HepG2 (cell line): ENCODE results near the gene MS4A7. TPM values are rescaled to one million over a fixed set of nuclear protein-coding genes. Genes with fewer than 3 reads are reported as not detected.

ENCODE experiments used
- ATAC-seq: fragments of 200-7000 bp; cut with Tn5 transposase; 3 replicates; pipeline ENCODE4 v1.9.1; 2020; ENCODE audit warnings: mild to moderate bottlenecking, moderate library complexity
- Bru-seq: library from RNA; stranded (reverse); fragments of 400-500 nt; gene quantifications from one replicate; lab custom pipeline; 2021; lab: Mats Ljungman, UMichigan
- BruChase-seq, 2 experiments: library from RNA; stranded (reverse); fragments of 400-500 nt; gene quantifications; one replicate each; lab custom pipeline; 2021; lab: Mats Ljungman, UMichigan
- BruUV-seq: library from RNA; stranded (reverse); fragments of 400-500 nt; replicated peaks from 2 replicates; lab custom pipeline; 2021; lab: Mats Ljungman, UMichigan
- CTCF ChIA-PET: fragments of 300-600 bp; formaldehyde crosslinking; extraction: SDS; loops from one replicate; lab custom pipeline; 2021; ENCODE audit warnings: low total read pairs, inconsistent platforms, low intra/inter-chr PET ratio; lab: Yijun Ruan, JAX
- POLR2A ChIA-PET: fragments of 350-600 bp; sonication (Branson Sonifier 250); formaldehyde crosslinking; loops from one replicate; lab custom pipeline; 2020; ENCODE audit warnings: antibody characterized with exemption, inconsistent platforms; lab: Yijun Ruan, JAX
- DNase-seq: peaks from one replicate; pipeline ENCODE4 v3.0.0-alpha.2; 2015; ENCODE audit warnings: low spot score
- FAIRE-seq: peaks from 3 replicates; lab custom pipeline; 2011; peaks lifted over from hg19 to GRCh38; lab: Jason Lieb, UNC
- H2AFZ ChIP-seq: one replicate; pipeline ENCODE4 v1.6.1; 2011; ENCODE audit warnings: low read length, inconsistent platforms
- H3K27ac ChIP-seq: fragments of 300-600 bp; 3 replicates; pipeline ENCODE4 v1.8.0; 2011; ENCODE audit warnings: mixed run types, mild to moderate bottlenecking, mixed read lengths, low read length, inconsistent platforms; ENCODE audit not compliant: insufficient read depth; ENCODE audit errors: extremely low read length
- H3K27me3 ChIP-seq, 2 experiments: fragments of 200-600 bp in 1 of 2; 2 replicates in 1 of 2; 3 replicates in 1 of 2; pipeline versions ENCODE4 v1.6.0 to v1.8.0; 2011; ENCODE audit warnings: low read length in 2 of 2, mild to moderate bottlenecking in 2 of 2, moderate library complexity in 2 of 2, inconsistent platforms in 1 of 2; ENCODE audit not compliant: insufficient read depth in 2 of 2, control insufficient read depth in 1 of 2
- H3K36me3 ChIP-seq, 2 experiments: fragments of 200-600 bp in 1 of 2; replicated peaks in 1 of 2; 2 replicates in 1 of 2; 3 replicates in 1 of 2; pipeline versions ENCODE4 v1.5.1 to v1.8.0; 2011; ENCODE audit warnings: low read length in 2 of 2, inconsistent platforms in 1 of 2; ENCODE audit not compliant: insufficient read depth in 2 of 2, control insufficient read depth in 1 of 2
- H3K4me1 ChIP-seq: 2 replicates; pipeline ENCODE4 v1.5.1; 2012; ENCODE audit warnings: low read length, inconsistent platforms; ENCODE audit not compliant: insufficient read depth
- H3K4me2 ChIP-seq: 2 replicates; pipeline ENCODE4 v1.6.0; 2011; ENCODE audit warnings: low read depth, low read length, inconsistent platforms
- H3K4me3 ChIP-seq, 3 experiments: fragments of 200-600 bp in 1 of 3; sonication (generic), shearing (Covaris generic) in 1 of 3; replicated peaks in 1 of 3; 2 replicates each; pipeline ENCODE4 v1.5.1; 2011 to 2016; ENCODE audit warnings: low read length in 3 of 3, inconsistent platforms in 2 of 3, low read depth in 2 of 3, mild to moderate bottlenecking in 2 of 3, control low read depth in 1 of 3, mixed read lengths in 1 of 3; ENCODE audit not compliant: insufficient read depth in 1 of 3
- H3K79me2 ChIP-seq: one replicate; pipeline ENCODE4 v1.6.1; 2011; ENCODE audit warnings: low read length, inconsistent platforms; ENCODE audit not compliant: insufficient read depth
- H3K9ac ChIP-seq: 2 replicates; pipeline ENCODE4 v1.6.0; 2011; ENCODE audit warnings: mild to moderate bottlenecking, low read depth, low read length, inconsistent platforms; ENCODE audit not compliant: insufficient read depth
- H3K9me3 ChIP-seq: 2 replicates; pipeline ENCODE4 v1.5.1; 2012; ENCODE audit warnings: mild to moderate bottlenecking, low read length
- H4K20me1 ChIP-seq: 2 replicates; pipeline ENCODE4 v1.6.0; 2011; ENCODE audit warnings: inconsistent platforms, mild to moderate bottlenecking, low read length, moderate library complexity; ENCODE audit not compliant: insufficient read depth
- CBX5 ChIP-seq: sonication (generic); formaldehyde crosslinking; IDR thresholded peaks from 2 replicates; pipeline ENCODE4 v1.4.0; 2020; ENCODE audit warnings: missing genetic modification reagents, borderline replicate concordance
- CHCHD3 ChIP-seq: sonication (generic); formaldehyde crosslinking; IDR thresholded peaks from 2 replicates; pipeline ENCODE4 v1.8.0; 2022; ENCODE audit warnings: mild to moderate bottlenecking, missing genetic modification reagents, moderate library complexity
- FOXP1 ChIP-seq, 2 experiments: fragments of 450-650 bp in 1 of 2; IDR thresholded peaks; 2 replicates each; pipeline ENCODE4 v1.6.1; 2017 to 2018; ENCODE audit warnings: antibody characterized with exemption in 1 of 2
- HOXA5 ChIP-seq: sonication (generic); formaldehyde crosslinking; IDR thresholded peaks from 2 replicates; pipeline ENCODE4 v1.4.0; 2020; ENCODE audit warnings: missing genetic modification reagents
- HOXA7 ChIP-seq: sonication (generic); formaldehyde crosslinking; IDR thresholded peaks from 2 replicates; pipeline ENCODE4 v1.8.1; 2022; ENCODE audit warnings: mild to moderate bottlenecking, missing genetic modification reagents, moderate library complexity
- KDM4B ChIP-seq: sonication (generic); formaldehyde crosslinking; IDR thresholded peaks from 2 replicates; pipeline ENCODE4 v1.4.0; 2020; ENCODE audit warnings: missing genetic modification reagents
- PAX8 ChIP-seq: sonication (generic); formaldehyde crosslinking; IDR thresholded peaks from 2 replicates; pipeline ENCODE4 v1.8.0; 2022; ENCODE audit warnings: mild to moderate bottlenecking, missing genetic modification reagents, borderline replicate concordance
- PHB2 ChIP-seq: fragments of 450-650 bp; IDR thresholded peaks from 2 replicates; pipeline ENCODE4 v1.6.1; 2018; ENCODE audit not compliant: partially characterized antibody
- RFX1 ChIP-seq: fragments of 450-650 bp; IDR thresholded peaks from 2 replicates; pipeline ENCODE4 v1.6.1; 2017
- SNAPC2 ChIP-seq: sonication (generic); formaldehyde crosslinking; IDR thresholded peaks from 2 replicates; pipeline ENCODE4 v1.8.1; 2022; ENCODE audit warnings: mild to moderate bottlenecking, missing genetic modification reagents
- SP4 ChIP-seq: sonication (generic); formaldehyde crosslinking; IDR thresholded peaks from 2 replicates; pipeline ENCODE4 v1.8.1; 2023; ENCODE audit warnings: mild to moderate bottlenecking, missing genetic modification reagents
- ZEB1 ChIP-seq: IDR thresholded peaks from 2 replicates; pipeline ENCODE4 v1.6.1; 2012; ENCODE audit warnings: mild to moderate bottlenecking, low read depth, inconsistent platforms; ENCODE audit not compliant: insufficient replicate concordance
- WGBS: methylation state at CpG from one replicate; pipeline ENCODE4 v1.1.6; 2017; ENCODE audit warnings: low lambda C conversion rate; 5-methylcytosine and 5-hydroxymethylcytosine counted together
- in situ Hi-C: cut with HindIII; loops from 2 replicates; pipeline ENCODE4 v1.10.0; 2017; ENCODE audit warnings: low pct_unique_long_range_greater_than_20kb; ENCODE audit not compliant: extremely low pct_ligation_motif_present
- intact Hi-C: fragments of 100-400 bp; cut with micrococcal nuclease; formaldehyde crosslinking; loops from one replicate; pipeline ENCODE4 v1.10.0; 2022; ENCODE audit not compliant: unreplicated experiment
- long read RNA-seq, 2 experiments: library from RNA in 1 of 2; library from polyadenylated mRNA in 1 of 2; stranded (forward) in 1 of 2; unstranded in 1 of 2; transcript quantifications; one replicate each; pipeline ENCODE4 v2.0.0, GENCODE V29; 2019 to 2022
- polyA minus RNA-seq, 3 experiments: library from RNA; depleted of rRNA, polyadenylated mRNA; stranded (reverse); fragments of >200 nt; gene quantifications; 2 replicates each; pipeline ENCODE4 v1.2.3, GENCODE V29; 2011; ENCODE audit warnings: low replicate concordance in 1 of 3
- polyA plus RNA-seq, 8 experiments: library from polyadenylated mRNA; depleted of rRNA in 3 of 8; stranded (reverse) in 7 of 8; unstranded in 1 of 8; fragments of >200 nt; fragmentation: Illumina TruSeq in 4 of 8; extraction: Trizol in 4 of 8; gene quantifications; 2 replicates each; pipeline versions ENCODE4 v1.2.1 to v1.2.3, GENCODE V29; 2011 to 2016; ENCODE audit warnings: low read depth in 4 of 8, missing spikeins in 1 of 8, mixed read lengths in 1 of 8; ENCODE audit not compliant: insufficient read depth in 1 of 8
- total RNA-seq, 5 experiments: library from RNA; depleted of rRNA; stranded (reverse); fragments of >200 nt; fragmentation: Illumina TruSeq; extraction: Trizol; gene quantifications; 2 replicates each; pipeline ENCODE4 v1.2.3, GENCODE V29; 2016; ENCODE audit warnings: low read depth in 1 of 5
- TF ChIP-seq, protein P1 (sequence below): sonication (generic); formaldehyde crosslinking; conservative IDR thresholded peaks from 2 replicates; pipeline ENCODE4 v1.4.0; 2020; ENCODE audit warnings: missing genetic modification reagents
- TF ChIP-seq, protein P2 (sequence below): sonication (generic); formaldehyde crosslinking; IDR thresholded peaks from 2 replicates; pipeline ENCODE4 v1.5.0; 2020; ENCODE audit warnings: missing genetic modification reagents

The MS4A7 gene, protein sequence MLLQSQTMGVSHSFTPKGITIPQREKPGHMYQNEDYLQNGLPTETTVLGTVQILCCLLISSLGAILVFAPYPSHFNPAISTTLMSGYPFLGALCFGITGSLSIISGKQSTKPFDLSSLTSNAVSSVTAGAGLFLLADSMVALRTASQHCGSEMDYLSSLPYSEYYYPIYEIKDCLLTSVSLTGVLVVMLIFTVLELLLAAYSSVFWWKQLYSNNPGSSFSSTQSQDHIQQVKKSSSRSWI
- total RNA-seq (2016; rRNA removed; fragmentation: Illumina TruSeq; extraction: Trizol) (not detected in 2 replicates), polyA plus RNA-seq (2011; rRNA removed) (not detected in 2 replicates), polyA minus RNA-seq (2011; rRNA and poly(A)+ RNA removed; ENCODE audit: low replicate concordance) (not detected in 2 replicates), Bru-seq, nascent RNA (not detected), BruChase-seq, experiment 1, labeled RNA remaining after a 6-hour chase (not detected), BruChase-seq, experiment 2, labeled RNA remaining after a 2-hour chase (not detected)
- not detected in 2 replicates for total RNA-seq (2016; cell fraction: cytosol; rRNA removed; fragmentation: Illumina TruSeq; extraction: Trizol; ENCODE audit: low read depth)
- total RNA-seq (2016; cell fraction: insoluble cytoplasmic fraction; rRNA removed; fragmentation: Illumina TruSeq; extraction: Trizol), result not detected in 2 replicates
- not detected in 2 replicates for total RNA-seq (2016; cell fraction: membrane; rRNA removed; fragmentation: Illumina TruSeq; extraction: Trizol)
- total RNA-seq (2016; cell fraction: nucleus; rRNA removed; fragmentation: Illumina TruSeq; extraction: Trizol), result not detected in 2 replicates
- polyA plus RNA-seq (2011; cell fraction: cytosol; rRNA removed), result not detected in 2 replicates
- polyA plus RNA-seq (2011; cell fraction: nucleus; rRNA removed), result not detected in 2 replicates
- not detected in 2 replicates for polyA plus RNA-seq (2012)
- polyA plus RNA-seq (2016; cell fraction: cytosol; fragmentation: Illumina TruSeq; extraction: Trizol; ENCODE audit: low read depth), result not detected in 2 replicates
- not detected in 2 replicates for polyA plus RNA-seq (2016; cell fraction: insoluble cytoplasmic fraction; fragmentation: Illumina TruSeq; extraction: Trizol; ENCODE audit: low read depth)
- not detected in 2 replicates for polyA plus RNA-seq (2016; cell fraction: membrane; fragmentation: Illumina TruSeq; extraction: Trizol; ENCODE audit: low read depth)
- polyA plus RNA-seq (2016; cell fraction: nucleus; fragmentation: Illumina TruSeq; extraction: Trizol; ENCODE audit: insufficient read depth, low read depth), result not detected in 2 replicates
- not detected in 2 replicates for polyA minus RNA-seq (2011; cell fraction: cytosol; rRNA and poly(A)+ RNA removed)
- polyA minus RNA-seq (2011; cell fraction: nucleus; rRNA and poly(A)+ RNA removed), result not detected in 2 replicates
- long read RNA-seq, experiment 1, result 0 reads
- long read RNA-seq, experiment 2, result 0 reads

DNA sequence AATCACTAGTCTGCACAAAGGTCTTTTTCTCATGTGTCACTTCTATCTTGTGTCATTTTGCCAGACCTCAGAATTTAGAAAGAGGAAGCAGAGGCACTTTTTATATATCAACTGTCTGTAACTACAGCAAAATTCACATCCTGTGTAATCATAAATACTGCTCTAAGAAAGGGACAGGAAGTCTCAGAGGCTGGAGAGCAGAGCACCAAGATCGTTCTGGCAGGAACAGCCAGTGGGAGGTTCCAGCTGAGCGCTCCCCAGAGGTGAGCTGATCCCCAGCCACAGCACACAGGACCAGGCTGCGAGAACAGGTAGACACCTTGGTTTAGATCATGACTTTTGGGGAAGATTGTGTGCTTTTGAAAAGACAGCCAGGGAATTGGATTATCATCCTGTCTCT lies at the start of gene MS4A7:
Gene MS4A7 (plus strand): TSS at position 179 of the 400 bp plus-strand sequence. CDS start 4,610 bp downstream, outside the sequence.
- TF ChIP-seq HOXA7 (CRISPR knock-in tag) (no peak), SP4 (CRISPR knock-in tag) (no peak), SNAPC2 (CRISPR knock-in tag) (no peak), FOXP1 (IDR thresholded peaks at IDR 0.05) (no peak), FOXP1 (CRISPR knock-in tag; IDR thresholded peaks at IDR 0.05) (no peak), HOXA5 (CRISPR knock-in tag) (no peak), ZEB1 (no peak), KDM4B (CRISPR knock-in tag) (no peak), PHB2 (no peak), CBX5 (CRISPR knock-in tag) (no peak), RFX1 (no peak), PAX8 (CRISPR knock-in tag) (no peak), CHCHD3 (CRISPR knock-in tag) (no peak)
- TF ChIP-seq, protein P1, sequence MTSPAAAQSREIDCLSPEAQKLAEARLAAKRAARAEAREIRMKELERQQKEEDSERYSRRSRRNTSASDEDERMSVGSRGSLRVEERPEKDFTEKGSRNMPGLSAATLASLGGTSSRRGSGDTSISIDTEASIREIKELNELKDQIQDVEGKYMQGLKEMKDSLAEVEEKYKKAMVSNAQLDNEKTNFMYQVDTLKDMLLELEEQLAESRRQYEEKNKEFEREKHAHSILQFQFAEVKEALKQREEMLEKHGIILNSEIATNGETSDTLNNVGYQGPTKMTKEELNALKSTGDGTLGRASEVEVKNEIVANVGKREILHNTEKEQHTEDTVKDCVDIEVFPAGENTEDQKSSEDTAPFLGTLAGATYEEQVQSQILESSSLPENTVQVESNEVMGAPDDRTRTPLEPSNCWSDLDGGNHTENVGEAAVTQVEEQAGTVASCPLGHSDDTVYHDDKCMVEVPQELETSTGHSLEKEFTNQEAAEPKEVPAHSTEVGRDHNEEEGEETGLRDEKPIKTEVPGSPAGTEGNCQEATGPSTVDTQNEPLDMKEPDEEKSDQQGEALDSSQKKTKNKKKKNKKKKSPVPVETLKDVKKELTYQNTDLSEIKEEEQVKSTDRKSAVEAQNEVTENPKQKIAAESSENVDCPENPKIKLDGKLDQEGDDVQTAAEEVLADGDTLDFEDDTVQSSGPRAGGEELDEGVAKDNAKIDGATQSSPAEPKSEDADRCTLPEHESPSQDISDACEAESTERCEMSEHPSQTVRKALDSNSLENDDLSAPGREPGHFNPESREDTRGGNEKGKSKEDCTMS (CRISPR knock-in tag), result no peak
- TF ChIP-seq, protein P2, sequence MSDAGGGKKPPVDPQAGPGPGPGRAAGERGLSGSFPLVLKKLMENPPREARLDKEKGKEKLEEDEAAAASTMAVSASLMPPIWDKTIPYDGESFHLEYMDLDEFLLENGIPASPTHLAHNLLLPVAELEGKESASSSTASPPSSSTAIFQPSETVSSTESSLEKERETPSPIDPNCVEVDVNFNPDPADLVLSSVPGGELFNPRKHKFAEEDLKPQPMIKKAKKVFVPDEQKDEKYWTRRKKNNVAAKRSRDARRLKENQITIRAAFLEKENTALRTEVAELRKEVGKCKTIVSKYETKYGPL (CRISPR knock-in tag), result no peak

More for the DNA sequence above, at the start of gene MS4A7:
- no peak within 1 kb of the TSS for H3K27ac ChIP-seq
- H3K9ac ChIP-seq, result no peak within 1 kb of the TSS
- no TSS peak for BruUV-seq
- DNase-seq (no peak), FAIRE-seq (no peak), ATAC-seq (no peak)
- ChIA-PET CTCF (no interaction called here), POLR2A (no interaction called here)
- H3K9me3 ChIP-seq, result no peaks in the 10 kb centered on the region
- intact Hi-C loops (no loop called here), in situ Hi-C loops (no loop called here)
- H2AFZ ChIP-seq, result no peak within 1 kb of the TSS
- H3K4me2 ChIP-seq, result no peak within 1 kb of the TSS
- no peaks in the 10 kb centered on the region for H3K4me1 ChIP-seq
- no peaks in the 10 kb centered on the region for H3K36me3 ChIP-seq
- no peak within 1 kb of the TSS for H3K4me3 ChIP-seq
- no peaks in the 10 kb centered on the region for H4K20me1 ChIP-seq
- 0% methylated on average over 3 of the region's 3 CpGs for WGBS
- no peaks in the 10 kb centered on the region for H3K79me2 ChIP-seq
- peaks cover 0 to 10% of the 10 kb centered on the region in 2 experiments; a peak in 1 of 5 replicates for H3K27me3 ChIP-seq
